GM12892 (cell line): ENCODE data around the gene C21orf58.

Experiments
- POLR2A ChIP-seq: IDR thresholded peaks from 2 replicates; pipeline ENCODE4 v1.6.1; 2011; ENCODE audit warnings: low read depth, low read length, control low read depth
- TAF1 ChIP-seq: IDR thresholded peaks from 2 replicates; pipeline ENCODE4 v1.6.1; 2011; ENCODE audit warnings: low read depth, mild to moderate bottlenecking, control low read depth, low read length, borderline replicate concordance

GRCh38 chr21:46287541-46287940, 36.1 kb downstream of the C21orf58 start:
- TF ChIP-seq POLR2A (no peak), TAF1 (no peak)
